Mesothelial cell of epicardium (in vitro differentiated cells): ENCODE results near the gene ABCB8. TPM values are rescaled to one million over a fixed set of nuclear protein-coding genes. Genes with fewer than 3 reads are reported as not detected.

ENCODE experiments used
- DNase-seq, 2 experiments: peaks; one replicate each; pipeline ENCODE4 v3.0.0; 2021; ENCODE audit warnings: low spot score in 2 of 2; ENCODE audit not compliant: unreplicated experiment in 2 of 2
- H3K27ac Mint-ChIP-seq: 2 replicates; pipeline ENCODE4 v1.8.0; 2021; ENCODE audit warnings: mixed read lengths
- H3K27me3 Mint-ChIP-seq: 2 replicates; pipeline ENCODE4 v1.8.0; 2021; ENCODE audit warnings: low read depth, mixed read lengths
- H3K36me3 Mint-ChIP-seq: 2 replicates; pipeline ENCODE4 v1.8.0; 2021; ENCODE audit warnings: mixed read lengths
- H3K4me1 Mint-ChIP-seq: 2 replicates; pipeline ENCODE4 v1.8.0; 2021; ENCODE audit warnings: mixed read lengths
- H3K4me3 Mint-ChIP-seq: 2 replicates; pipeline ENCODE4 v1.8.0; 2021; ENCODE audit warnings: mild to moderate bottlenecking, moderate library complexity, mixed read lengths
- H3K9me3 Mint-ChIP-seq: 2 replicates; pipeline ENCODE4 v1.8.0; 2021; ENCODE audit warnings: mixed read lengths
- total RNA-seq: library from RNA; stranded (reverse); gene quantifications from 3 replicates; pipeline ENCODE4 v1.2.1, GENCODE V29; 2021
- TF ChIP-seq, protein P1 (sequence below): fragments of 200-600 bp; sonication (generic); IDR thresholded peaks from one replicate; pipeline ENCODE4 v1.5.0; 2021; ENCODE audit warnings: antibody characterized with exemption; ENCODE audit not compliant: unreplicated experiment

ABCB8 gene
- total RNA-seq, 1 donor from 2014 or later = 40.7 TPM

GRCh38 chr7:151068069-151068773 is 40.0 kb downstream of the ABCB8 start:
- H3K27ac Mint-ChIP-seq = peak overlapping the region; percentile 74
- H3K4me1 Mint-ChIP-seq = peaks cover 13% of the 10 kb centered on the region
- H3K27me3 Mint-ChIP-seq = no peaks in the 10 kb centered on the region
- DNase-seq = no peak
- H3K9me3 Mint-ChIP-seq = no peaks in the 10 kb centered on the region
- H3K4me3 Mint-ChIP-seq = no peak overlapping the region
- H3K36me3 Mint-ChIP-seq = peaks cover 22% of the 10 kb centered on the region
- TF ChIP-seq, protein P1, sequence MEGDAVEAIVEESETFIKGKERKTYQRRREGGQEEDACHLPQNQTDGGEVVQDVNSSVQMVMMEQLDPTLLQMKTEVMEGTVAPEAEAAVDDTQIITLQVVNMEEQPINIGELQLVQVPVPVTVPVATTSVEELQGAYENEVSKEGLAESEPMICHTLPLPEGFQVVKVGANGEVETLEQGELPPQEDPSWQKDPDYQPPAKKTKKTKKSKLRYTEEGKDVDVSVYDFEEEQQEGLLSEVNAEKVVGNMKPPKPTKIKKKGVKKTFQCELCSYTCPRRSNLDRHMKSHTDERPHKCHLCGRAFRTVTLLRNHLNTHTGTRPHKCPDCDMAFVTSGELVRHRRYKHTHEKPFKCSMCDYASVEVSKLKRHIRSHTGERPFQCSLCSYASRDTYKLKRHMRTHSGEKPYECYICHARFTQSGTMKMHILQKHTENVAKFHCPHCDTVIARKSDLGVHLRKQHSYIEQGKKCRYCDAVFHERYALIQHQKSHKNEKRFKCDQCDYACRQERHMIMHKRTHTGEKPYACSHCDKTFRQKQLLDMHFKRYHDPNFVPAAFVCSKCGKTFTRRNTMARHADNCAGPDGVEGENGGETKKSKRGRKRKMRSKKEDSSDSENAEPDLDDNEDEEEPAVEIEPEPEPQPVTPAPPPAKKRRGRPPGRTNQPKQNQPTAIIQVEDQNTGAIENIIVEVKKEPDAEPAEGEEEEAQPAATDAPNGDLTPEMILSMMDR = no peak

GRCh38 chr7:151069841-151070573 is 41.8 kb downstream of the ABCB8 start:
- H3K4me3 Mint-ChIP-seq = no peak overlapping the region
- H3K36me3 Mint-ChIP-seq = peaks cover 28% of the 10 kb centered on the region
- TF ChIP-seq, protein P1 = no peak
- no peaks in the 10 kb centered on the region for H3K27me3 Mint-ChIP-seq
- DNase-seq = no peak
- H3K9me3 Mint-ChIP-seq = no peaks in the 10 kb centered on the region
- H3K27ac Mint-ChIP-seq = no peak overlapping the region
- peaks cover 10% of the 10 kb centered on the region for H3K4me1 Mint-ChIP-seq

DNA sequence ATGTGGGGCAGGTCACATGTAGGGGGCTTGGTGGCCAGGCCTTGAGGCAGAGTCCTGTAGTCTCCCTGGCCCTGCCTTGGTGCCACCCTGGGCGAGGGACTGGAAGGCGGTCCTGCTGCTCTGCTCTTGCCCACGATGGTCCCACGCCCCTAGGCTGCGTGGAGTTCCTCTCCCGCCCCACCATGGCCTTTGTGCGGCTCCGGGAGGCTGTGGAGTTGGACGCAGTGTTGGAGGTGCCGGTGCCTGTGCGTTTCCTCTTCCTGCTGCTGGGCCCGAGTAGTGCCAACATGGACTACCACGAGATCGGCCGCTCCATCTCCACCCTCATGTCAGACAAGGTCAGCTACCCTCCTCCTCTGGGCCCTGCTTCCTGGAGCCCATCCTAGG is 42.3 kb downstream of the ABCB8 start:
- DNase-seq = no peak
- peaks cover 10% of the 10 kb centered on the region for H3K4me1 Mint-ChIP-seq
- no peak overlapping the region for H3K27ac Mint-ChIP-seq
- TF ChIP-seq, protein P1 = no peak
- H3K4me3 Mint-ChIP-seq = no peak overlapping the region
- no peaks in the 10 kb centered on the region for H3K27me3 Mint-ChIP-seq
- peaks cover 26% of the 10 kb centered on the region for H3K36me3 Mint-ChIP-seq
- H3K9me3 Mint-ChIP-seq = no peaks in the 10 kb centered on the region

DNA sequence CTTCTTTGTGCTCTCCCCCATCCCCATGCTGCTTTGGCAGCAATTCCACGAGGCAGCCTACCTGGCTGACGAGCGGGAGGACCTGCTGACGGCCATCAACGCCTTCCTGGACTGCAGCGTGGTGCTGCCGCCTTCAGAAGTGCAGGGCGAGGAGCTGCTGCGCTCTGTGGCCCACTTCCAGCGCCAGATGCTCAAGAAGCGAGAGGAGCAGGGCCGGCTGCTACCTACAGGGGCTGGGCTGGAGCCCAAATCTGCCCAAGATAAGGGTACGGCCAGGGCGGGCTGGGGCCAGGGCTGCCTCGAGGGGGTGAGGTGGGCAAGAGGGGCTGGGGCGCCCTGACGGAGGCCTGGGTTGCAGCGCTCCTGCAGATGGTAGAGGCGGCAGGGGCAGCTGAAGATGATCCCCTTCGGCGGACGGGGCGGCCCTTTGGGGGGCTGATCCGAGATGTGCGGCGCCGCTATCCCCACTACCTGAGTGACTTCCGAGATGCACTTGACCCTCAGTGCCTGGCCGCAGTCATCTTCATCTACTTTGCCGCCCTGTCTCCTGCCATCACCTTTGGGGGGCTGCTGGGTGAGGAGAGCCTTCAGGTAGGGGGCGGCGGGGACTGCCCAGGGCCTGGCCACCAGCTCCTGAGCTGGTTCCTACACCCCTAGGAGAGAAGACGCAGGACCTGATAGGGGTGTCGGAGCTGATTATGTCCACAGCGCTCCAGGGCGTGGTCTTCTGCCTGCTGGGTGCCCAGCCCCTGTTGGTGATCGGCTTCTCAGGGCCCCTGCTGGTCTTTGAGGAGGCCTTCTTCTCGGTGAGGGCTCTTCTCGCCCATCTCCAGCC is 43.0 kb downstream of the ABCB8 start:
- DNase-seq = no peak
- Mint-ChIP-seq H3K9me3 (no peaks in the 10 kb centered on the region), H3K27me3 (no peaks in the 10 kb centered on the region), H3K4me1 (peaks cover 10% of the 10 kb centered on the region), H3K27ac (no peak overlapping the region), H3K4me3 (no peak overlapping the region), H3K36me3 (peaks cover 31% of the 10 kb centered on the region)
- TF ChIP-seq, protein P1 = no peak

- Mint-ChIP-seq H3K27ac (no peak overlapping the region), H3K36me3 (peaks cover 22% of the 10 kb centered on the region), H3K4me1 (peaks cover 7% of the 10 kb centered on the region), H3K27me3 (no peaks in the 10 kb centered on the region), H3K9me3 (no peaks in the 10 kb centered on the region), H3K4me3 (no peak overlapping the region)
- no peak for DNase-seq
- TF ChIP-seq, protein P1 = no peak
Observed at GRCh38 chr7:151073990-151074389, 45.7 kb downstream of the ABCB8 start.
